ENCODE data around the gene RNF2. TPM values are rescaled to one million over a fixed set of nuclear protein-coding genes. Genes with fewer than 3 reads are reported as not detected.

The RNF2 gene
- total RNA-seq, 1 experiment from 2014 or later: 75.3 TPM

DNA sequence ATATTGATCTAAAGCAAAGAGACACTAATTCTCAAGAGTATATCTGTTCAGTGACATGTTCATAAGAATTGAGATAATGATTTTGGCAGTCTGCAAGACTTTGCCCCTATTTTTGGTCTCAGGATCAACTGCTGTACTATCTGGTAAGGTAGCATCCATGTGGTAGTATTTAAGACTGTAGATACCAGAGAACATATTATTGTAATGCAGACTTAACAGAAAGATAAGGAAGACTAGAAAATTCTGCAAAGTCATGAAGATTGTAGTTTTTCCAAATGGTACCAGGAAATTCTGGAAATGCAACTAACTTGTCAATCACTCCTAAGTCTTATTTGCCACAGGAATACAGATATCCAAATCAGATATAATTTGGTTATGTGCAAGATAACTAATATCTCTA, 35.1 kb downstream of the RNF2 start:
- Mint-ChIP-seq H3K27me3 (ENCODE audit: low read depth) (no peaks in the 10 kb centered on the region; the same call in 1 of the 2 replicates), H3K4me1 (peaks cover 17 to 35% of the 10 kb centered on the region in 2 experiments), H3K27ac (no peak overlapping the region), H3K4me3 (no peak overlapping the region), H3K9me3 (no peaks in the 10 kb centered on the region; a peak in 1 of 5 replicates), H3K36me3 (ENCODE audit: insufficient read depth in 1 of 3, low read depth in 3 of 3) (peaks cover 0 to 2% (median 0%) of the 10 kb centered on the region in 3 experiments; a peak in 2 of 7 replicates)
- Histone ChIP-seq H3T11ph (ENCODE audit: low read length) (no peak overlapping the region), H2BK12ac (ENCODE audit: insufficient read length, low read depth, low read length) (no peak overlapping the region), H4K5ac (ENCODE audit: insufficient read length, low read depth, low read length) (no peak overlapping the region), H4K91ac (ENCODE audit: insufficient read length, low read depth, low read length) (no peak overlapping the region), H3K56ac (ENCODE audit: insufficient read length, low read depth, low read length) (no peak overlapping the region), H4K20me1 (ENCODE audit: control insufficient read depth, insufficient read depth, insufficient read length) (no peaks in the 10 kb centered on the region), H2BK15ac (ENCODE audit: low read depth, low read length) (no peak overlapping the region), H2BK120ac (ENCODE audit: low read depth, low read length, poor library complexity, severe bottlenecking) (no peak overlapping the region), H2AK5ac (ENCODE audit: insufficient read length, low read length) (no peak overlapping the region), H4K8ac (replicated peaks; ENCODE audit: insufficient read length, low read depth, low read length) (no peak overlapping the region), H3K9me3 (ENCODE audit: control insufficient read depth, low read depth, low read length) (no peaks in the 10 kb centered on the region), H3K4ac (ENCODE audit: low read depth, low read length) (no peak overlapping the region), H3K18ac (ENCODE audit: insufficient read length, low read depth, low read length) (no peak overlapping the region), H3K79me2 (ENCODE audit: insufficient read depth, low read length) (peaks cover 28% of the 10 kb centered on the region; the same call in 1 of the 2 replicates), H2BK20ac (ENCODE audit: low read depth, low read length, poor library complexity, severe bottlenecking) (no peak overlapping the region), H3K27ac (ENCODE audit: insufficient read length, low read depth, low read length) (no peak overlapping the region), H3K14ac (ENCODE audit: insufficient read depth, low read length) (no peak overlapping the region), H2BK5ac (ENCODE audit: insufficient read length, low read length) (no peak overlapping the region), H3K27me3 (ENCODE audit: insufficient read depth, low read length) (no peaks in the 10 kb centered on the region), H2AFZ (ENCODE audit: low read length) (no peak overlapping the region), H3K23me2 (ENCODE audit: insufficient read length, low read depth, low read length, poor library complexity, severe bottlenecking) (no peaks in the 10 kb centered on the region), H3K4me2 (ENCODE audit: insufficient read depth, insufficient read length, low read length) (no peak overlapping the region), H3K23ac (ENCODE audit: insufficient read length, low read depth, low read length) (no peak overlapping the region), H3K4me1 (ENCODE audit: insufficient read depth, low read length) (0 out of 2 replicates have a peak, but pooled peaks cover under 1% of the 10 kb centered on the region), H3K79me1 (ENCODE audit: insufficient read depth, low read depth, low read length, poor library complexity, severe bottlenecking) (peaks cover 14% of the 10 kb centered on the region), H3K9ac (ENCODE audit: extremely low read depth, insufficient read length, low read length) (no peak overlapping the region)
- no peak for DNase-seq
- TF ChIP-seq, protein P1, sequence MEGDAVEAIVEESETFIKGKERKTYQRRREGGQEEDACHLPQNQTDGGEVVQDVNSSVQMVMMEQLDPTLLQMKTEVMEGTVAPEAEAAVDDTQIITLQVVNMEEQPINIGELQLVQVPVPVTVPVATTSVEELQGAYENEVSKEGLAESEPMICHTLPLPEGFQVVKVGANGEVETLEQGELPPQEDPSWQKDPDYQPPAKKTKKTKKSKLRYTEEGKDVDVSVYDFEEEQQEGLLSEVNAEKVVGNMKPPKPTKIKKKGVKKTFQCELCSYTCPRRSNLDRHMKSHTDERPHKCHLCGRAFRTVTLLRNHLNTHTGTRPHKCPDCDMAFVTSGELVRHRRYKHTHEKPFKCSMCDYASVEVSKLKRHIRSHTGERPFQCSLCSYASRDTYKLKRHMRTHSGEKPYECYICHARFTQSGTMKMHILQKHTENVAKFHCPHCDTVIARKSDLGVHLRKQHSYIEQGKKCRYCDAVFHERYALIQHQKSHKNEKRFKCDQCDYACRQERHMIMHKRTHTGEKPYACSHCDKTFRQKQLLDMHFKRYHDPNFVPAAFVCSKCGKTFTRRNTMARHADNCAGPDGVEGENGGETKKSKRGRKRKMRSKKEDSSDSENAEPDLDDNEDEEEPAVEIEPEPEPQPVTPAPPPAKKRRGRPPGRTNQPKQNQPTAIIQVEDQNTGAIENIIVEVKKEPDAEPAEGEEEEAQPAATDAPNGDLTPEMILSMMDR (conservative IDR thresholded peaks at IDR 0.05): no peak
